ENCODE results near the gene MEX3D. TPM values are rescaled to one million over a fixed set of nuclear protein-coding genes. Genes with fewer than 3 reads are reported as not detected.

Gene MEX3D
- total and polyA plus RNA-seq, 2 donors (not counting 1 experiment from before 2014, with no cell fraction given): 0.73 to 3.0 TPM

GRCh38 chr19:1556390-1557070 is 11.6 kb downstream of the MEX3D start:
- no peaks in the 10 kb centered on the region for H3K79me2 ChIP-seq (ENCODE audit: control insufficient read depth, insufficient read depth, low read length)
- no peaks in the 10 kb centered on the region for H3K36me3 ChIP-seq (replicated peaks in 1 of 2; ENCODE audit: control extremely low read depth in 1 of 2, control insufficient read depth in 1 of 2, extremely low read depth in 1 of 2, insufficient read depth in 2 of 2, low read length in 1 of 2)
- intact Hi-C loops (cut with micrococcal nuclease): no loop called here
- H3K4me3 Mint-ChIP-seq: no peak overlapping the region
- H3K4me3 ChIP-seq (ENCODE audit: control extremely low read depth in 1 of 5, extremely low read depth in 1 of 5, insufficient read depth in 1 of 5, low read depth in 2 of 5, low read length in 4 of 5): no peak overlapping the region
- no peak for DNase-seq
- no peak overlapping the region for H2AFZ ChIP-seq (ENCODE audit: insufficient read depth, low read depth, low read length, poor library complexity, severe bottlenecking)
- POLR2A ChIA-PET: no interaction called here
- no peaks in the 10 kb centered on the region for H3K4me1 ChIP-seq (ENCODE audit: control insufficient read depth in 2 of 2, insufficient read depth in 2 of 2, low read length in 2 of 2)
- no peak for ATAC-seq (ENCODE audit: low read depth)
- no peaks in the 10 kb centered on the region for H4K20me1 ChIP-seq (ENCODE audit: control insufficient read depth, insufficient read depth, low read length, poor library complexity, severe bottlenecking)
- peaks cover 0 to 10% (median 0%) of the 10 kb centered on the region in 4 experiments for H3K27me3 ChIP-seq (replicated peaks in 1 of 4; ENCODE audit: control extremely low read depth in 1 of 4, control insufficient read depth in 3 of 4, insufficient read depth in 4 of 4, low read length in 3 of 4)
- H3K9me3 Mint-ChIP-seq (ENCODE audit: insufficient read depth): no peaks in the 10 kb centered on the region
- H3K4me1 Mint-ChIP-seq: no peaks in the 10 kb centered on the region
- H3K9me3 ChIP-seq (ENCODE audit: control extremely low read depth in 1 of 3, control insufficient read depth in 2 of 3, insufficient read depth in 1 of 3, low read length in 2 of 3): peaks cover 0 to 3% (median 0%) of the 10 kb centered on the region in 3 donors
- H3K9ac ChIP-seq (ENCODE audit: low read length): no peak overlapping the region
- CTCF ChIA-PET: interaction anchor here (0.5 kb wide), 1 partner anchor 43 kb away, joined by 4 read pairs; no protein-coding TSS in a partner anchor
- peaks cover 9% of the 10 kb centered on the region for H3K27me3 Mint-ChIP-seq
- no peak overlapping the region for H3K27ac Mint-ChIP-seq
- no peak overlapping the region for H3K27ac ChIP-seq (ENCODE audit: low read length in 2 of 2)
- H3K4me2 ChIP-seq (replicated peaks; ENCODE audit: low read depth, low read length, poor library complexity, severe bottlenecking): no peak overlapping the region
- 98% methylated on average over 64 of the region's 66 CpGs for WGBS (ENCODE audit: insufficient coverage)
- TF ChIP-seq, protein P1, sequence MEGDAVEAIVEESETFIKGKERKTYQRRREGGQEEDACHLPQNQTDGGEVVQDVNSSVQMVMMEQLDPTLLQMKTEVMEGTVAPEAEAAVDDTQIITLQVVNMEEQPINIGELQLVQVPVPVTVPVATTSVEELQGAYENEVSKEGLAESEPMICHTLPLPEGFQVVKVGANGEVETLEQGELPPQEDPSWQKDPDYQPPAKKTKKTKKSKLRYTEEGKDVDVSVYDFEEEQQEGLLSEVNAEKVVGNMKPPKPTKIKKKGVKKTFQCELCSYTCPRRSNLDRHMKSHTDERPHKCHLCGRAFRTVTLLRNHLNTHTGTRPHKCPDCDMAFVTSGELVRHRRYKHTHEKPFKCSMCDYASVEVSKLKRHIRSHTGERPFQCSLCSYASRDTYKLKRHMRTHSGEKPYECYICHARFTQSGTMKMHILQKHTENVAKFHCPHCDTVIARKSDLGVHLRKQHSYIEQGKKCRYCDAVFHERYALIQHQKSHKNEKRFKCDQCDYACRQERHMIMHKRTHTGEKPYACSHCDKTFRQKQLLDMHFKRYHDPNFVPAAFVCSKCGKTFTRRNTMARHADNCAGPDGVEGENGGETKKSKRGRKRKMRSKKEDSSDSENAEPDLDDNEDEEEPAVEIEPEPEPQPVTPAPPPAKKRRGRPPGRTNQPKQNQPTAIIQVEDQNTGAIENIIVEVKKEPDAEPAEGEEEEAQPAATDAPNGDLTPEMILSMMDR (IDR thresholded peaks at IDR 0.05): no peak
- TF ChIP-seq EZH2 (IDR thresholded peaks at IDR 0.05; ENCODE audit: borderline replicate concordance, insufficient read depth, low read depth, low read length, poor library complexity, severe bottlenecking): no peak
